IPS-20b (cell line): ENCODE results near the gene CLDN3.
A peak's percentile ranks its signal among the peaks of the same experiment; 100 is the strongest.
"Not testable (repeated sequence)": the region's sequence is repeated elsewhere in the genome, so short reads cannot be mapped to it uniquely, and the experiment has no call there.

Experiments
- H3K27ac ChIP-seq: one replicate; pipeline ENCODE4 v1.5.1; 2013; ENCODE audit warnings: low read length
- H3K27me3 ChIP-seq: 2 replicates; pipeline ENCODE4 v1.6.1; 2013; ENCODE audit warnings: mild to moderate bottlenecking, low read length, inconsistent platforms; ENCODE audit not compliant: insufficient read depth
- H3K36me3 ChIP-seq: 2 replicates; pipeline ENCODE4 v1.6.1; 2013; ENCODE audit warnings: low read depth, mild to moderate bottlenecking, inconsistent platforms, low read length, moderate library complexity; ENCODE audit not compliant: insufficient read depth
- H3K4me1 ChIP-seq: 2 replicates; pipeline ENCODE4 v1.6.1; 2013; ENCODE audit warnings: mild to moderate bottlenecking, control low read depth, inconsistent platforms, low read length, moderate library complexity; ENCODE audit not compliant: insufficient read depth
- H3K4me3 ChIP-seq: 2 replicates; pipeline ENCODE4 v1.5.1; 2013; ENCODE audit warnings: mild to moderate bottlenecking, low read length, inconsistent platforms
- H3K9ac ChIP-seq: 2 replicates; pipeline ENCODE4 v1.6.1; 2013; ENCODE audit warnings: low read depth, mild to moderate bottlenecking, inconsistent platforms, low read length, moderate library complexity
- H3K9me3 ChIP-seq: 2 replicates; pipeline ENCODE4 v1.6.1; 2013; ENCODE audit warnings: mild to moderate bottlenecking, low read depth, low read length, inconsistent platforms; ENCODE audit not compliant: insufficient read depth

Gene CLDN3

GRCh38 chr7:73770002-73770859 lies at the start of gene CLDN3:
Gene CLDN3, minus strand, starts transcription at chr7:73770270. Its CDS starts 221 bp downstream, at chr7:73770049.
- Histone ChIP-seq H3K4me3 (peak within 1 kb of the TSS; percentile 70), H3K4me1 (no peaks in the 10 kb centered on the region), H3K27ac (no peak within 1 kb of the TSS), H3K36me3 (no peaks in the 10 kb centered on the region), H3K9ac (peak within 1 kb of the TSS; percentile 59; the same call in 1 of the 2 replicates), H3K27me3 (peaks cover 25% of the 10 kb centered on the region), H3K9me3 (no peaks in the 10 kb centered on the region)

- H3K36me3 ChIP-seq, result no peaks in the 10 kb centered on the region
- H3K4me3 ChIP-seq, result no peak overlapping the region
- H3K4me1 ChIP-seq, result 0 out of 2 replicates have a peak, but pooled peaks cover 4% of the 10 kb centered on the region
- no peaks in the 10 kb centered on the region for H3K27me3 ChIP-seq
- no peaks in the 10 kb centered on the region for H3K9me3 ChIP-seq
- no peak overlapping the region for H3K9ac ChIP-seq
- H3K27ac ChIP-seq, result no peak overlapping the region
Measured at GRCh38 chr7:73817121-73817520, 47.1 kb upstream of the CLDN3 start.

- Histone ChIP-seq H3K4me1 (peaks cover 4% of the 10 kb centered on the region; the same call in 1 of the 2 replicates), H3K27me3 (no peaks in the 10 kb centered on the region), H3K27ac (no peak overlapping the region), H3K9me3 (no peaks in the 10 kb centered on the region), H3K9ac (no peak overlapping the region), H3K4me3 (no peak overlapping the region), H3K36me3 (no peaks in the 10 kb centered on the region)
Measured at GRCh38 chr7:73815436-73815835, 45.4 kb upstream of the CLDN3 start.

- Histone ChIP-seq H3K27me3 (no peaks in the 10 kb centered on the region), H3K36me3 (no peaks in the 10 kb centered on the region), H3K4me1 (no peaks in the 10 kb centered on the region; the same call in 1 of the 2 replicates), H3K9me3 (no peaks in the 10 kb centered on the region), H3K9ac (no peak overlapping the region), H3K4me3 (no peak overlapping the region), H3K27ac (no peak overlapping the region)
Measured at GRCh38 chr7:73812996-73813395, 42.9 kb upstream of the CLDN3 start.

GRCh38 chr7:73811760-73812168 lies 41.7 kb upstream of the CLDN3 start:
- H3K27me3 ChIP-seq, result no peaks in the 10 kb centered on the region
- H3K4me3 ChIP-seq, result no peak overlapping the region
- no peak overlapping the region for H3K27ac ChIP-seq

GRCh38 chr7:73810998-73811360 lies 40.9 kb upstream of the CLDN3 start:
- H3K36me3 ChIP-seq, result no peaks in the 10 kb centered on the region
- H3K4me1 ChIP-seq, result no peaks in the 10 kb centered on the region; the same call in 1 of the 2 replicates
- H3K27ac ChIP-seq, result no peak overlapping the region
- H3K9me3 ChIP-seq, result no peaks in the 10 kb centered on the region
- no peak overlapping the region for H3K9ac ChIP-seq
- H3K4me3 ChIP-seq, result no peak overlapping the region
- H3K27me3 ChIP-seq, result no peaks in the 10 kb centered on the region

More at GRCh38 chr7:73811760-73812168, 41.7 kb upstream of the CLDN3 start:
- no peaks in the 10 kb centered on the region for H3K36me3 ChIP-seq
- no peaks in the 10 kb centered on the region; the same call in 1 of the 2 replicates for H3K4me1 ChIP-seq
- H3K9me3 ChIP-seq, result no peaks in the 10 kb centered on the region
- H3K9ac ChIP-seq, result no peak overlapping the region

- Histone ChIP-seq H3K36me3 (no peaks in the 10 kb centered on the region), H3K27ac (no peak overlapping the region), H3K4me3 (no peak overlapping the region), H3K9me3 (no peaks in the 10 kb centered on the region), H3K4me1 (no peaks in the 10 kb centered on the region; the same call in 1 of the 2 replicates), H3K9ac (no peak overlapping the region), H3K27me3 (no peaks in the 10 kb centered on the region)
Measured at GRCh38 chr7:73809467-73809951, 39.4 kb upstream of the CLDN3 start.

GRCh38 chr7:73802459-73802858 lies 32.4 kb upstream of the CLDN3 start:
- H3K9ac ChIP-seq, result no peak overlapping the region
- H3K4me3 ChIP-seq, result no peak overlapping the region
- no peaks in the 10 kb centered on the region for H3K36me3 ChIP-seq
- H3K4me1 ChIP-seq, result no peaks in the 10 kb centered on the region
- no peaks in the 10 kb centered on the region for H3K9me3 ChIP-seq
- no peaks in the 10 kb centered on the region for H3K27me3 ChIP-seq
- no peak overlapping the region for H3K27ac ChIP-seq

- Histone ChIP-seq H3K4me3 (no peak overlapping the region), H3K27ac (no peak overlapping the region), H3K9me3 (no peaks in the 10 kb centered on the region), H3K4me1 (no peaks in the 10 kb centered on the region), H3K27me3 (no peaks in the 10 kb centered on the region), H3K36me3 (no peaks in the 10 kb centered on the region), H3K9ac (no peak overlapping the region)
Measured at GRCh38 chr7:73801577-73801976, 31.5 kb upstream of the CLDN3 start.

- Histone ChIP-seq H3K36me3 (no peaks in the 10 kb centered on the region), H3K27me3 (no peaks in the 10 kb centered on the region), H3K9ac (no peak overlapping the region), H3K9me3 (no peaks in the 10 kb centered on the region), H3K4me3 (no peak overlapping the region), H3K4me1 (no peaks in the 10 kb centered on the region), H3K27ac (no peak overlapping the region)
Measured at GRCh38 chr7:73799282-73800141, 29.4 kb upstream of the CLDN3 start.

GRCh38 chr7:73797176-73797575 lies 27.1 kb upstream of the CLDN3 start:
- not testable (repeated sequence) for H3K9ac ChIP-seq, H3K36me3 ChIP-seq

More at GRCh38 chr7:73797176-73797575, 27.1 kb upstream of the CLDN3 start:
- H3K27me3 ChIP-seq, H3K4me3 ChIP-seq, H3K4me1 ChIP-seq, H3K9me3 ChIP-seq, H3K27ac ChIP-seq: not testable (repeated sequence)
